Mesenchymal stem cell (in vitro differentiated cells and primary cell): ENCODE data around the gene ADD1.

Experiments used
- DNase-seq: peaks from one replicate; pipeline ENCODE4 v3.0.0-alpha.2; 2013
- H2AFZ ChIP-seq: one replicate; pipeline ENCODE4 v1.6.1; 2013; ENCODE audit warnings: low read depth, mild to moderate bottlenecking, control low read depth, inconsistent platforms, low read length, moderate library complexity
- H2AK5ac ChIP-seq: 2 replicates; pipeline ENCODE4 v1.6.1; 2013; ENCODE audit warnings: low read length, moderate library complexity, mild to moderate bottlenecking, inconsistent platforms; ENCODE audit not compliant: severe bottlenecking
- H2BK120ac ChIP-seq: one replicate; pipeline ENCODE4 v1.6.1; 2013; ENCODE audit warnings: low read depth, mild to moderate bottlenecking, inconsistent platforms, low read length, moderate library complexity
- H2BK12ac ChIP-seq, 2 experiments: one replicate each; pipeline ENCODE4 v1.6.1; 2013; ENCODE audit warnings: inconsistent platforms in 2 of 2, low read length in 2 of 2, mild to moderate bottlenecking in 2 of 2, moderate library complexity in 2 of 2, control low read depth in 1 of 2
- H2BK15ac ChIP-seq: one replicate; pipeline ENCODE4 v1.6.1; 2013; ENCODE audit warnings: mild to moderate bottlenecking, low read depth, inconsistent platforms; ENCODE audit not compliant: poor library complexity, severe bottlenecking
- H2BK5ac ChIP-seq: 2 replicates; pipeline ENCODE4 v1.6.1; 2013; ENCODE audit warnings: low read depth, mild to moderate bottlenecking, low read length, control low read depth, inconsistent platforms; ENCODE audit not compliant: poor library complexity, severe bottlenecking
- H3K14ac ChIP-seq, 2 experiments: one replicate each; pipeline ENCODE4 v1.6.1; 2013; ENCODE audit warnings: inconsistent platforms in 2 of 2, low read length in 2 of 2, control low read depth in 1 of 2, mild to moderate bottlenecking in 1 of 2, moderate library complexity in 1 of 2
- H3K18ac ChIP-seq, 2 experiments: one replicate each; pipeline ENCODE4 v1.6.1; 2013; ENCODE audit warnings: inconsistent platforms in 2 of 2, low read length in 2 of 2, control low read depth in 1 of 2, low read depth in 1 of 2, mild to moderate bottlenecking in 1 of 2
- H3K23ac ChIP-seq, 2 experiments: one replicate each; pipeline ENCODE4 v1.6.1; 2013; ENCODE audit warnings: inconsistent platforms in 2 of 2, low read length in 2 of 2, mild to moderate bottlenecking in 2 of 2, moderate library complexity in 2 of 2, control low read depth in 1 of 2
- H3K27ac ChIP-seq: 2 replicates; pipeline ENCODE4 v1.5.1; 2013; ENCODE audit warnings: mild to moderate bottlenecking, moderate library complexity, low read length, control low read depth, inconsistent platforms; ENCODE audit not compliant: poor library complexity, severe bottlenecking
- H3K27me3 ChIP-seq, 2 experiments: 2 replicates each; pipeline versions ENCODE4 v1.6.1 to v1.7.0; 2013; ENCODE audit warnings: low read length in 2 of 2, mild to moderate bottlenecking in 2 of 2, moderate library complexity in 2 of 2, control low read depth in 1 of 2, inconsistent platforms in 1 of 2; ENCODE audit not compliant: control insufficient read depth in 1 of 2, insufficient read depth in 1 of 2
- H3K36me3 ChIP-seq, 2 experiments: 2 replicates each; pipeline versions ENCODE4 v1.6.1 to v1.7.0; 2013; ENCODE audit warnings: low read length in 2 of 2, control low read depth in 1 of 2, inconsistent platforms in 1 of 2, low read depth in 1 of 2, mild to moderate bottlenecking in 1 of 2; ENCODE audit not compliant: insufficient read depth in 2 of 2, control insufficient read depth in 1 of 2
- H3K4ac ChIP-seq, 2 experiments: one replicate each; pipeline ENCODE4 v1.6.1; 2013; ENCODE audit warnings: inconsistent platforms in 2 of 2, low read length in 2 of 2, mild to moderate bottlenecking in 2 of 2, moderate library complexity in 2 of 2, control low read depth in 1 of 2, low read depth in 1 of 2
- H3K4me1 ChIP-seq: 2 replicates; pipeline ENCODE4 v1.6.1; 2013; ENCODE audit warnings: low read depth, low read length, control low read depth; ENCODE audit not compliant: control insufficient read depth, insufficient read depth
- H3K4me2 ChIP-seq: 2 replicates; pipeline ENCODE4 v1.6.1; 2013; ENCODE audit warnings: low read length, mild to moderate bottlenecking, inconsistent platforms; ENCODE audit not compliant: poor library complexity, severe bottlenecking
- H3K4me3 ChIP-seq, 2 experiments: 2 replicates each; pipeline versions ENCODE4 v1.5.1 to v1.7.0; 2013; ENCODE audit warnings: low read length in 2 of 2, mild to moderate bottlenecking in 2 of 2, control low read depth in 1 of 2, low read depth in 1 of 2; ENCODE audit not compliant: insufficient read depth in 1 of 2
- H3K79me1 ChIP-seq: replicated peaks from 2 replicates; pipeline ENCODE4 v1.6.1; 2013; ENCODE audit warnings: mild to moderate bottlenecking, control low read depth, low read length, inconsistent platforms; ENCODE audit not compliant: poor library complexity, severe bottlenecking
- H3K9ac ChIP-seq: 2 replicates; pipeline ENCODE4 v1.7.0; 2013; ENCODE audit warnings: mild to moderate bottlenecking, low read length, moderate library complexity
- H3K9me3 ChIP-seq: 2 replicates; pipeline ENCODE4 v1.7.0; 2013; ENCODE audit warnings: mild to moderate bottlenecking, low read length; ENCODE audit not compliant: control insufficient read depth
- H4K8ac ChIP-seq: one replicate; pipeline ENCODE4 v1.6.1; 2013; ENCODE audit warnings: inconsistent platforms, mild to moderate bottlenecking, low read length, moderate library complexity
- H4K91ac ChIP-seq: one replicate; pipeline ENCODE4 v1.6.1; 2013; ENCODE audit warnings: mild to moderate bottlenecking, low read length, inconsistent platforms
- WGBS: methylation state at CpG from one replicate; pipeline ENCODE4 v1.1.7; 2013; ENCODE audit warnings: mixed read lengths; 5-methylcytosine and 5-hydroxymethylcytosine counted together

Gene ADD1

GRCh38 chr4:2934077-2934812 lies 90.6 kb downstream of the ADD1 start:
- H3K4me3 ChIP-seq: peak overlapping the region; percentile 93 to 96
- peak overlapping the region; percentile 10 for H3K27ac ChIP-seq
- WGBS: 1% methylated on average over 31 of the region's 93 CpGs
- peak overlapping the region; percentile 43 for H2AK5ac ChIP-seq
- H2BK120ac ChIP-seq: peak overlapping the region; percentile 71
- H3K23ac ChIP-seq: no peak overlapping the region
- H4K8ac ChIP-seq: peak overlapping the region; percentile 94
- H3K4me1 ChIP-seq: peaks cover 54% of the 10 kb centered on the region
- no peak overlapping the region for H2AFZ ChIP-seq
- no peaks in the 10 kb centered on the region for H3K27me3 ChIP-seq
- peak overlapping the region; percentile 65 to 79 for H3K4ac ChIP-seq
- H3K79me1 ChIP-seq: peaks cover 18% of the 10 kb centered on the region
- H2BK5ac ChIP-seq: no peak overlapping the region
- H2BK15ac ChIP-seq: no peak overlapping the region
- peaks cover 63 to 66% of the 10 kb centered on the region in 2 experiments for H3K36me3 ChIP-seq
- H4K91ac ChIP-seq: peak overlapping the region; percentile 92
- H3K18ac ChIP-seq: peak overlapping the region; percentile 75 to 90
- peak overlapping the region in 1 of 2 experiments; percentile 86 for H2BK12ac ChIP-seq
- H3K14ac ChIP-seq: peak overlapping the region in 1 of 2 experiments; percentile 94
- H3K9me3 ChIP-seq: no peaks in the 10 kb centered on the region
- peak overlapping the region; percentile 78 for H3K4me2 ChIP-seq
- peak; percentile 51 for DNase-seq
- H3K9ac ChIP-seq: peak overlapping the region; percentile 82

GRCh38 chr4:2934813-2935761 lies 91.4 kb downstream of the ADD1 start:
- Histone ChIP-seq H3K4ac (peak overlapping the region; percentile 75 to 81), H3K27ac (peak overlapping the region; percentile 35), H3K27me3 (no peaks in the 10 kb centered on the region), H4K8ac (peak overlapping the region; percentile 41), H3K79me1 (peaks cover 19% of the 10 kb centered on the region), H3K36me3 (peaks cover 63 to 68% of the 10 kb centered on the region in 2 experiments), H3K18ac (peak overlapping the region; percentile 69 to 92), H2BK5ac (peak overlapping the region; percentile 39), H3K4me1 (peaks cover 57% of the 10 kb centered on the region), H3K9me3 (no peaks in the 10 kb centered on the region), H3K9ac (peak overlapping the region; percentile 95), H4K91ac (peak overlapping the region; percentile 92), H3K14ac (peak overlapping the region in 1 of 2 experiments; percentile 91), H2AK5ac (peak overlapping the region; percentile 18), H3K23ac (peak overlapping the region in 1 of 2 experiments; percentile 67), H3K4me3 (peak overlapping the region; percentile 93 to 96), H3K4me2 (peak overlapping the region; percentile 86), H2BK120ac (peak overlapping the region; percentile 71), H2AFZ (peak overlapping the region; percentile 89), H2BK15ac (no peak overlapping the region), H2BK12ac (peak overlapping the region in 1 of 2 experiments; percentile 76)
- 1% methylated on average over 69 of the region's 70 CpGs for WGBS
- peak; percentile 89 for DNase-seq

GRCh38 chr4:2935762-2936743 lies 92.4 kb downstream of the ADD1 start:
- H3K79me1 ChIP-seq: peaks cover 24% of the 10 kb centered on the region

More at GRCh38 chr4:2935762-2936743, 92.4 kb downstream of the ADD1 start:
- Histone ChIP-seq H4K91ac (no peak overlapping the region), H3K27ac (peak overlapping the region; percentile 35), H3K4me2 (peak overlapping the region; percentile 86), H2BK15ac (no peak overlapping the region), H3K23ac (no peak overlapping the region), H3K14ac (no peak overlapping the region), H2BK5ac (no peak overlapping the region), H3K18ac (no peak overlapping the region), H3K27me3 (no peaks in the 10 kb centered on the region), H3K9ac (peak overlapping the region; percentile 95), H2AFZ (no peak overlapping the region), H2BK12ac (no peak overlapping the region), H2AK5ac (peak overlapping the region; percentile 29), H3K4me3 (peak overlapping the region in 1 of 2 experiments; percentile 96), H4K8ac (no peak overlapping the region), H3K4ac (peak overlapping the region in 1 of 2 experiments; percentile 81), H2BK120ac (no peak overlapping the region), H3K36me3 (peaks cover 63 to 68% of the 10 kb centered on the region in 2 experiments), H3K4me1 (peaks cover 54% of the 10 kb centered on the region), H3K9me3 (no peaks in the 10 kb centered on the region)
- DNase-seq: no peak
- 85% methylated on average over 20 of the region's 20 CpGs for whole genome bisulfite sequencing
